HG03196 (cell line): ENCODE data around the gene GPRASP1.

Experiments used
- ATAC-seq: cut with Tn5 transposase; IDR thresholded peaks from one replicate; pipeline ENCODE4 v1.9.1; 2021; ENCODE audit not compliant: unreplicated experiment

Gene GPRASP1

DNA sequence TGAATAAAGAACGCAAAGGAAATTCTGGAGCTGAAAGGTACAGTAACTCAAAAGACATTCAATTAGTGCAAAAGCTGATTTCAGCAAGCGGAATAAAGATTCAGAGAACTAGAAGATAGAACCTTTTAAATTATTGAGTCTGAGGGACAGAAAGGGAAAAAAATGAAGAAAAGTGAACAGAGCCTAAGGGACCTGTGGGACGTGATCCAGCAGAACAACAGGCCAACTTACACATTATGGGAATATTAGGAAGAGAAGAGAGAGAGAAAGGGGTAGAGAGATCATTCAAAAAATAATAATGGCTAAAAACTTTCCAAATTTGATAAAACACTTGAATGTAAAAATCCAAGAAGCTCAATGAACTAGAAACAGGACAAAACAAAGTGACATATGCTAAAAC is 43.5 kb downstream of the GPRASP1 start:
- no peak for ATAC-seq

DNA sequence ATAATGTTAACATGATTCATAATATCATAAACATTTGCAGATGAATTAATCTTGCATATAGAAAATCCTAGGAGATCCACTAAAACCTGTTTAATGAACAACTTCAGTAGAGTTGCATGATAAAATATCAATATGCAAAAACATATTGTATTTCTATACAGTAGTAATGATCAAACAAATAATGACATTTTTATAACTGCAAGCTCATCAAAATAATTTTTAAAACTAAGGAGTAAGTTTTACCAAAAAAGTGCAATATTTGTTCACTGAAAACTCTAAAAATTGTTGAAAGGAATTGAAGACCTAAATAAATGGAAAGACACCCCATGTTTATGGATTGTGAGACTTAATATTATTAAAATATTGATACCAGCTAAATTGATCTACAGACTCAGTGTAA is 45.0 kb downstream of the GPRASP1 start:
- no peak for ATAC-seq

DNA sequence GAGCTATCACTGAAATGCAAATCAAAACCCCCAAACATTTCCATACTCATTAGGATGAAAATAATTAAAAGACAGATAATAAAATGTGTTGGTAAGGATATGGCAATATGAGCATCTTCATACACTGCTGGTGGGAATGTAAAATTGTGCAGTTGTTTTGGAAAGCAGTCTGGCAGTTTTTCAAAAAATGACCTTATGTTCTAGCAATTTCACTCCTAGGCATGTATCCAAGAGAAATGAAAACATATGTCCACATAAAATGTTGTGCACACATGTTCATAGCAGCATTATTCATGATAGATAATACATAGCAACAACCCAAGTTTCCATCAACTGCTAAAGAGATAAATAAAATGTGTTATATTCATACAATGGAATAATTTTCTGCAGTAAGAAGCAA is 46.2 kb downstream of the GPRASP1 start:
- no peak for ATAC-seq
